H1 (cell line): Measurements from ENCODE around the gene RNF135. TPM values are rescaled to one million over a fixed set of nuclear protein-coding genes. Genes with fewer than 3 reads are reported as not detected.

Source experiments
- CTCF ChIA-PET: fragments of 300-600 bp; sonication (Branson Sonifier 250); formaldehyde crosslinking; loops from one replicate; lab custom pipeline; 2021; ENCODE audit not compliant: partially characterized antibody; lab: Charles Lee
- POLR2A ChIA-PET: fragments of 300-600 bp; sonication (Branson Sonifier 250); formaldehyde crosslinking; loops from one replicate; lab custom pipeline; 2021; ENCODE audit warnings: inconsistent platforms; ENCODE audit not compliant: partially characterized antibody; lab: Charles Lee
- DNase-seq, 2 experiments: peaks; one replicate each; pipeline versions ENCODE4 v3.0.0 to v3.0.0-alpha.2; 2010 to 2022; ENCODE audit warnings: low spot score in 2 of 2, low read depth in 1 of 2, mixed read lengths in 1 of 2
- FAIRE-seq: peaks from 2 replicates; lab custom pipeline; 2011; peaks lifted over from hg19 to GRCh38; lab: Jason Lieb, UNC
- H2AFZ ChIP-seq: 2 replicates; pipeline ENCODE4 v1.8.1; 2012; ENCODE audit warnings: low read length, inconsistent platforms
- H2AK5ac ChIP-seq: 2 replicates; pipeline ENCODE4 v1.6.1; 2013; ENCODE audit warnings: low read depth, low read length
- H2BK120ac ChIP-seq: replicated peaks from 2 replicates; pipeline ENCODE3; 2013; ENCODE audit warnings: low read depth, low read length, inconsistent platforms
- H2BK12ac ChIP-seq: 2 replicates; pipeline ENCODE4 v1.6.1; 2013; ENCODE audit warnings: low read depth, low read length
- H2BK15ac ChIP-seq: 2 replicates; pipeline ENCODE4 v1.6.1; 2013; ENCODE audit warnings: low read length
- H2BK20ac ChIP-seq: 2 replicates; pipeline ENCODE4 v1.6.1; 2013; ENCODE audit warnings: low read length
- H2BK5ac ChIP-seq: 2 replicates; pipeline ENCODE4 v1.6.1; 2013; ENCODE audit warnings: low read depth, low read length
- H3K14ac ChIP-seq: 2 replicates; pipeline ENCODE4 v1.6.1; 2013; ENCODE audit warnings: inconsistent platforms; ENCODE audit not compliant: insufficient read length
- H3K18ac ChIP-seq: 2 replicates; pipeline ENCODE4 v1.6.1; 2013; ENCODE audit warnings: low read length; ENCODE audit errors: extremely low read depth
- H3K23ac ChIP-seq: 2 replicates; pipeline ENCODE4 v1.6.1; 2013; ENCODE audit warnings: inconsistent platforms; ENCODE audit not compliant: insufficient read length
- H3K23me2 ChIP-seq: 2 replicates; pipeline ENCODE4 v1.6.1; 2013; ENCODE audit warnings: low read depth, low read length
- H3K27ac ChIP-seq: 2 replicates; pipeline ENCODE4 v1.6.1; 2011; ENCODE audit warnings: low read depth, low read length, inconsistent platforms
- H3K27me3 ChIP-seq, 4 experiments: replicated peaks in 1 of 4; 1 replicate in 1 of 4; 2 replicates in 3 of 4; pipeline versions ENCODE4 v1.6.1 to v1.8.1; 2011 to 2013; ENCODE audit warnings: low read length in 3 of 4, mild to moderate bottlenecking in 3 of 4, inconsistent platforms in 2 of 4, mixed read lengths in 2 of 4, moderate library complexity in 1 of 4; ENCODE audit not compliant: control insufficient read depth in 3 of 4, insufficient read depth in 3 of 4; ENCODE audit errors: extremely low read depth in 1 of 4
- H3K36me3 ChIP-seq, 4 experiments: 2 replicates each; pipeline versions ENCODE4 v1.6.1 to v1.8.1; 2011 to 2013; ENCODE audit warnings: mild to moderate bottlenecking in 4 of 4, low read length in 3 of 4, moderate library complexity in 2 of 4, control low read depth in 1 of 4, inconsistent platforms in 1 of 4; ENCODE audit not compliant: insufficient read depth in 4 of 4, control insufficient read depth in 2 of 4
- H3K4ac ChIP-seq: replicated peaks from 2 replicates; pipeline ENCODE3; 2013; ENCODE audit warnings: low read length, low read depth, mixed read lengths, inconsistent platforms; ENCODE audit not compliant: insufficient read length
- H3K4me1 ChIP-seq, 4 experiments: replicated peaks in 1 of 4; 1 replicate in 1 of 4; 2 replicates in 3 of 4; pipeline versions ENCODE4 v1.6.1 to v1.8.1; 2011 to 2013; ENCODE audit warnings: low read length in 3 of 4, inconsistent platforms in 2 of 4, mixed read lengths in 1 of 4; ENCODE audit not compliant: insufficient read depth in 4 of 4, control insufficient read depth in 3 of 4
- H3K4me2 ChIP-seq, 2 experiments: 2 replicates each; pipeline versions ENCODE4 v1.6.1 to v1.8.1; 2011 to 2013; ENCODE audit warnings: low read depth in 2 of 2, low read length in 2 of 2, control low read depth in 1 of 2, inconsistent platforms in 1 of 2, mild to moderate bottlenecking in 1 of 2; ENCODE audit not compliant: insufficient read depth in 1 of 2
- H3K4me3 ChIP-seq, 4 experiments: fragments of 200-600, 300-600 bp in 1 of 4; sonication (generic), shearing (Covaris generic), sonication (Bioruptor Twin) in 1 of 4; 2 replicates each; pipeline versions ENCODE4 v1.5.1 to v1.8.1; 2011 to 2016; ENCODE audit warnings: low read length in 4 of 4, low read depth in 3 of 4, control low read depth in 2 of 4, inconsistent platforms in 2 of 4, mild to moderate bottlenecking in 2 of 4, mixed read lengths in 1 of 4, moderate library complexity in 1 of 4; ENCODE audit not compliant: insufficient read depth in 2 of 4; ENCODE audit errors: extremely low read depth in 1 of 4
- H3K56ac ChIP-seq: replicated peaks from 2 replicates; pipeline ENCODE3; 2013; ENCODE audit warnings: low read depth, mild to moderate bottlenecking, mixed read lengths, low read length, inconsistent platforms; ENCODE audit not compliant: insufficient read length
- H3K79me1 ChIP-seq: 2 replicates; pipeline ENCODE4 v1.6.1; 2013; ENCODE audit warnings: low read depth, low read length, control low read depth
- H3K79me2 ChIP-seq, 2 experiments: 2 replicates each; pipeline versions ENCODE4 v1.6.1 to v1.8.1; 2012 to 2013; ENCODE audit warnings: low read length in 2 of 2, mild to moderate bottlenecking in 2 of 2, inconsistent platforms in 1 of 2; ENCODE audit not compliant: insufficient read depth in 2 of 2, control insufficient read depth in 1 of 2
- H3K9ac ChIP-seq, 4 experiments: replicated peaks in 1 of 4; 1 replicate in 1 of 4; 2 replicates in 3 of 4; pipeline versions ENCODE4 v1.6.1 to v1.8.1; 2011 to 2013; ENCODE audit warnings: low read depth in 3 of 4, low read length in 3 of 4, control low read depth in 2 of 4, mild to moderate bottlenecking in 2 of 4, moderate library complexity in 2 of 4, inconsistent platforms in 1 of 4; ENCODE audit errors: extremely low read depth in 1 of 4
- H3K9me3 ChIP-seq, 2 experiments: 2 replicates each; pipeline versions ENCODE4 v1.6.1 to v1.8.1; 2012 to 2013; ENCODE audit warnings: mild to moderate bottlenecking in 2 of 2, moderate library complexity in 2 of 2, control low read depth in 1 of 2, inconsistent platforms in 1 of 2, low read depth in 1 of 2, low read length in 1 of 2, mixed read lengths in 1 of 2; ENCODE audit not compliant: insufficient read depth in 2 of 2
- H4K20me1 ChIP-seq, 2 experiments: replicated peaks in 1 of 2; 2 replicates each; pipeline versions ENCODE3 to v1.8.1; 2011 to 2013; ENCODE audit warnings: inconsistent platforms in 2 of 2, low read length in 2 of 2, mild to moderate bottlenecking in 1 of 2; ENCODE audit not compliant: insufficient read depth in 2 of 2, control insufficient read depth in 1 of 2
- H4K5ac ChIP-seq: 2 replicates; pipeline ENCODE4 v1.6.1; 2013; ENCODE audit warnings: low read length, low read depth, mixed read lengths, inconsistent platforms; ENCODE audit not compliant: insufficient read length
- H4K8ac ChIP-seq: 2 replicates; pipeline ENCODE4 v1.8.0; 2013; ENCODE audit warnings: mild to moderate bottlenecking, moderate library complexity, low read length, inconsistent platforms; ENCODE audit not compliant: insufficient read depth; ENCODE audit errors: extremely low read depth
- H4K91ac ChIP-seq: replicated peaks from 2 replicates; pipeline ENCODE3; 2013; ENCODE audit warnings: low read length, mixed read lengths, inconsistent platforms; ENCODE audit not compliant: insufficient read length
- ASH2L ChIP-seq: fragments of 200-600, 300-600 bp; sonication (generic); IDR thresholded peaks from one replicate; pipeline ENCODE4 v1.7.1; 2017; ENCODE audit warnings: low read length
- BACH1 ChIP-seq: IDR thresholded peaks from 2 replicates; pipeline ENCODE4 v1.6.1; 2012; ENCODE audit warnings: low read length, improper control_type of control experiment
- CEBPB ChIP-seq: IDR thresholded peaks from 2 replicates; pipeline ENCODE4 v1.6.1; 2012; ENCODE audit warnings: low read depth, low read length
- CREB1 ChIP-seq: IDR thresholded peaks from 2 replicates; pipeline ENCODE4 v1.6.1; 2012; ENCODE audit warnings: inconsistent platforms
- CTBP2 ChIP-seq: IDR thresholded peaks from 2 replicates; pipeline ENCODE4 v1.7.0; 2011; ENCODE audit warnings: borderline replicate concordance, mild to moderate bottlenecking, moderate library complexity, mixed read lengths, low read length; ENCODE audit not compliant: insufficient read depth, insufficient read length
- JUN ChIP-seq: IDR thresholded peaks from 2 replicates; pipeline ENCODE4 v1.6.1; 2011; ENCODE audit warnings: low read depth, mild to moderate bottlenecking, improper control_type of control experiment, low read length
- KDM1A ChIP-seq: fragments of 200-600, 300-600 bp; sonication (generic); IDR thresholded peaks from 2 replicates; pipeline ENCODE4 v1.7.1; 2016; ENCODE audit warnings: mild to moderate bottlenecking, low read length, borderline replicate concordance
- POLR2A ChIP-seq, 2 experiments: IDR thresholded peaks; 1 replicate in 1 of 2; 2 replicates in 1 of 2; pipeline ENCODE4 v1.6.1; 2011; ENCODE audit warnings: low read depth in 2 of 2, low read length in 2 of 2, mild to moderate bottlenecking in 2 of 2; ENCODE audit errors: control extremely low read depth in 1 of 2
- POLR2AphosphoS5 ChIP-seq: IDR thresholded peaks from 2 replicates; pipeline ENCODE4 v1.6.1; 2011; ENCODE audit warnings: low read depth, low read length
- RBBP5 ChIP-seq: IDR thresholded peaks from 2 replicates; pipeline ENCODE4 v1.7.1; 2012; ENCODE audit warnings: low read depth, mild to moderate bottlenecking, inconsistent platforms, low read length, moderate library complexity, borderline replicate concordance
- RNF2 ChIP-seq: fragments of 200-900, 300-1000 bp; sonication (generic); IDR thresholded peaks from 2 replicates; pipeline ENCODE4 v1.7.1; 2016; ENCODE audit warnings: borderline replicate concordance, low read depth, mild to moderate bottlenecking, antibody characterized with exemption, low read length; ENCODE audit not compliant: poor library complexity, severe bottlenecking; ENCODE audit errors: missing control alignments
- SIN3A ChIP-seq, 2 experiments: IDR thresholded peaks in 1 of 2; conservative IDR thresholded peaks in 1 of 2; 2 replicates each; pipeline ENCODE4 v1.6.1; 2011 to 2012; ENCODE audit warnings: low read length in 2 of 2, improper control_type of control experiment in 1 of 2, low read depth in 1 of 2, mild to moderate bottlenecking in 1 of 2
- SIX5 ChIP-seq: IDR thresholded peaks from 2 replicates; pipeline ENCODE4 v1.6.1; 2011; ENCODE audit warnings: mild to moderate bottlenecking, low read depth, low read length
- SUZ12 ChIP-seq: fragments of 200-600 bp; sonication (generic); IDR thresholded peaks from 2 replicates; pipeline ENCODE4 v1.6.1; 2012; ENCODE audit warnings: mild to moderate bottlenecking, inconsistent platforms, low read length, moderate library complexity, mixed read lengths
- TAF1 ChIP-seq: IDR thresholded peaks from 2 replicates; pipeline ENCODE4 v1.6.1; 2011; ENCODE audit warnings: mild to moderate bottlenecking, low read depth, low read length
- TAF7 ChIP-seq: optimal IDR thresholded peaks from 2 replicates; pipeline ENCODE3; 2011; ENCODE audit warnings: low read depth, mild to moderate bottlenecking, inconsistent platforms, low read length, moderate library complexity, borderline replicate concordance
- WGBS, 2 experiments: shearing (Covaris generic) in 1 of 2; methylation state at CpG; one replicate each; pipeline versions ENCODE4 v1.1.6 to v1.1.7; 2013 to 2015; ENCODE audit warnings: low lambda C conversion rate in 2 of 2, mixed read lengths in 2 of 2, inconsistent platforms in 1 of 2, low coverage in 1 of 2, missing lambda C conversion rate in 1 of 2; ENCODE audit not compliant: insufficient replicate concordance in 2 of 2, insufficient coverage in 1 of 2, insufficient read length in 1 of 2; ENCODE audit errors: extremely low coverage in 1 of 2, missing lambda C conversion rate in 1 of 2; 5-methylcytosine and 5-hydroxymethylcytosine counted together
- polyA plus RNA-seq, 7 experiments: library from polyadenylated mRNA; depleted of rRNA in 3 of 7; stranded (reverse) in 5 of 7; unstranded in 2 of 7; fragments of >200 nt in 5 of 7; fragments of 200-250 nt in 2 of 7; gene quantifications; 1 replicate in 5 of 7; 2 replicates in 1 of 7; 4 replicates in 1 of 7; pipeline versions ENCODE4 v1.2.1 to v1.2.3, GENCODE V29; 2011 to 2013; ENCODE audit warnings: missing spikeins in 2 of 7, mixed read lengths in 2 of 7
- total RNA-seq: library from RNA; stranded (reverse); fragmentation: NEBNext Ultra II Directional; extraction: Animal tissue kit (Norgen Biotek cat#: 25700); gene quantifications from 2 replicates; pipeline ENCODE4 v1.2.1, GENCODE V29; 2021

The RNF135 gene
- total and polyA plus RNA-seq, 2 of the 8 experiments (the other 6 are each of a cell fraction or from before 2014, with no cell fraction given), result 8.8 to 9.0 TPM

DNA sequence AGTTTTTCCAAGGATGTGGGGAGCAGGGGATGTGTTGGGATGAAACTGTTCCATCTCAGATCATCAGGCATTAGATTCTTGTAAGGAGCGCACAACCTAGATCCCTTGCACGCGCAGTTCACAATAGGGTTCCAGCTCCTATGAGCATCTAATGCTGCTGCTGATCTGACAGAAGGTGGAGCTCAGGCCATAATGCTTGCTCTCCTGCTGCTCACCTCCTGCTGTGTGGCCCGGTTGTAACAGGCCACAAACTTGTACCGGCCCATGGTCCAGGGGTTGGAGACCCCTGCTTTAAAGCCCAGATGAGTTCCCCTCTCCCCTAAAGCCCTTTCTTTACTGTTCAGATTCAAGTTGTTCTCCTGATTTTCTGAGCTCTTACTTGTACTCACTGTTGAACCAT is 44.8 kb downstream of the RNF135 start:
- no peak overlapping the region for H2AK5ac ChIP-seq
- no peak overlapping the region for H2AFZ ChIP-seq
- no peaks in the 10 kb centered on the region for H3K79me1 ChIP-seq
- no peak overlapping the region for H3K9ac ChIP-seq
- no peak overlapping the region for H2BK5ac ChIP-seq
- H3K36me3 ChIP-seq, result no peaks in the 10 kb centered on the region
- no peak overlapping the region for H3K56ac ChIP-seq
- H3K79me2 ChIP-seq, result no peaks in the 10 kb centered on the region
- H3K4ac ChIP-seq, result no peak overlapping the region
- no peaks in the 10 kb centered on the region for H3K9me3 ChIP-seq
- H2BK20ac ChIP-seq, result no peak overlapping the region
- DNase-seq, result no peak
- 88% methylated on average over 5 of the region's 5 CpGs; no CpG with 5 or more reads in 1 of the 2 experiments for WGBS, 2 experiments
- H2BK15ac ChIP-seq, result no peak overlapping the region
- no peak overlapping the region for H3K4me2 ChIP-seq
- no peak overlapping the region for H4K8ac ChIP-seq
- no peak overlapping the region for H3K14ac ChIP-seq
- no peaks in the 10 kb centered on the region for H4K20me1 ChIP-seq
- H3K4me1 ChIP-seq, result peaks cover 0 to 2% (median 0%) of the 10 kb centered on the region in 4 experiments; a peak in 1 of 7 replicates
- no peak overlapping the region for H3K18ac ChIP-seq
- H4K5ac ChIP-seq, result no peak overlapping the region
- no peak overlapping the region for H4K91ac ChIP-seq
- no peak overlapping the region for H3K4me3 ChIP-seq
- CTCF ChIA-PET, result interaction anchor here (0.6 to 1.6 kb wide), 5 partner anchors 14 to 496 kb away, joined by 3 to 5 read pairs (median 4); no protein-coding TSS in a partner anchor
- FAIRE-seq, result no peak
- H2BK12ac ChIP-seq, result no peak overlapping the region
- no peak overlapping the region for H3K23ac ChIP-seq
- POLR2A ChIA-PET, result no interaction called here
- no peaks in the 10 kb centered on the region for H3K23me2 ChIP-seq
- no peaks in the 10 kb centered on the region for H3K27me3 ChIP-seq
- H3K27ac ChIP-seq, result no peak overlapping the region
- no peak overlapping the region for H2BK120ac ChIP-seq
- TF ChIP-seq ASH2L (no peak), TAF7 (no peak), BACH1 (no peak), RBBP5 (no peak), RNF2 (no peak), KDM1A (no peak), SIX5 (no peak), CTBP2 (no peak), TAF1 (no peak), POLR2AphosphoS5 (no peak), SIN3A (conservative IDR thresholded peaks at IDR 0.05 in 1 of 2, IDR thresholded peaks at IDR 0.05 in 1 of 2; ENCODE audit: low read depth in 1 of 2, low read length in 2 of 2) (no peak), CREB1 (no peak), SUZ12 (no peak), CEBPB (no peak), JUN (no peak), POLR2A (IDR thresholded peaks at IDR 0.05; ENCODE audit: control extremely low read depth in 1 of 2, low read depth in 2 of 2, low read length in 2 of 2) (no peak)
